HEK293 (cell line): ENCODE measurements around the gene NCCRP1.

Experiments
- CTCF ChIA-PET: fragments of 350-600 bp; formaldehyde crosslinking; extraction: SDS; loops from one replicate; lab custom pipeline; 2021; ENCODE audit warnings: antibody characterized with exemption; lab: Yijun Ruan, JAX
- POLR2A ChIA-PET: fragments of 300-600 bp; formaldehyde crosslinking; extraction: SDS; loops from one replicate; lab custom pipeline; 2020; ENCODE audit warnings: antibody characterized with exemption, inconsistent platforms; lab: Yijun Ruan, JAX
- H3K27ac ChIP-seq: fragments of 200-500 bp; sonication (Bioruptor generic); 2 replicates; pipeline ENCODE4 v1.5.1; 2014; ENCODE audit warnings: low read depth, low read length, control low read depth, inconsistent platforms; ENCODE audit errors: extremely low read depth
- H3K36me3 ChIP-seq, 2 experiments: fragments of 200-500 bp in 1 of 2; sonication (Bioruptor generic) in 1 of 2; 1 replicate in 1 of 2; 2 replicates in 1 of 2; pipeline ENCODE4 v1.5.1; 2014 to 2017; ENCODE audit warnings: inconsistent platforms in 2 of 2, low read length in 2 of 2; ENCODE audit not compliant: control insufficient read depth in 2 of 2, insufficient read depth in 1 of 2
- H3K4me1 ChIP-seq: fragments of 200-500 bp; sonication (Bioruptor generic); 2 replicates; pipeline ENCODE4 v1.5.1; 2014; ENCODE audit warnings: mild to moderate bottlenecking, low read length, inconsistent platforms; ENCODE audit not compliant: control insufficient read depth, insufficient read depth
- H3K4me3 ChIP-seq: 2 replicates; pipeline ENCODE4 v1.5.1; 2011; ENCODE audit warnings: low read depth, mild to moderate bottlenecking, control low read depth, low read length, moderate library complexity
- H3K9me3 ChIP-seq: fragments of 200-500 bp; sonication (Bioruptor generic); 2 replicates; pipeline ENCODE4 v1.5.1; 2014; ENCODE audit warnings: low read depth, low read length, inconsistent platforms; ENCODE audit not compliant: control insufficient read depth, insufficient read depth
- EGR2 ChIP-seq: fragments of 450-650 bp; formaldehyde crosslinking; IDR thresholded peaks from 2 replicates; pipeline ENCODE4 v1.5.1; 2016; ENCODE audit warnings: low read depth, missing biosample characterization, missing genetic modification characterization
- GLIS2 ChIP-seq: fragments of 450-650 bp; formaldehyde crosslinking; IDR thresholded peaks from 2 replicates; pipeline ENCODE4 v1.5.1; 2016; ENCODE audit warnings: missing biosample characterization, missing genetic modification characterization
- KLF1 ChIP-seq: fragments of 450-650 bp; formaldehyde crosslinking; IDR thresholded peaks from 2 replicates; pipeline ENCODE4 v1.5.1; 2016; ENCODE audit warnings: missing biosample characterization, missing genetic modification characterization
- KLF16 ChIP-seq: fragments of 450-650 bp; formaldehyde crosslinking; IDR thresholded peaks from 2 replicates; pipeline ENCODE4 v1.5.1; 2017; ENCODE audit warnings: missing biosample characterization, missing genetic modification characterization
- PRDM1 ChIP-seq: fragments of 450-650 bp; formaldehyde crosslinking; IDR thresholded peaks from 2 replicates; pipeline ENCODE4; 2016; ENCODE audit warnings: missing biosample characterization, missing genetic modification characterization
- SCRT1 ChIP-seq: fragments of 450-650 bp; formaldehyde crosslinking; IDR thresholded peaks from 2 replicates; pipeline ENCODE4 v1.5.1; 2016; ENCODE audit warnings: missing biosample characterization, missing genetic modification characterization, borderline replicate concordance
- SP3 ChIP-seq: fragments of 450-650 bp; formaldehyde crosslinking; IDR thresholded peaks from 2 replicates; pipeline ENCODE4 v1.5.1; 2016; ENCODE audit warnings: missing biosample characterization, missing genetic modification characterization
- TCF7L2 ChIP-seq: IDR thresholded peaks from 2 replicates; pipeline ENCODE4 v1.6.1; 2011; ENCODE audit warnings: low read depth, mild to moderate bottlenecking, inconsistent platforms, low read length, moderate library complexity, borderline replicate concordance
- ZBTB17 ChIP-seq: fragments of 450-650 bp; formaldehyde crosslinking; IDR thresholded peaks from 2 replicates; pipeline ENCODE4 v1.5.1; 2016; ENCODE audit warnings: missing biosample characterization, missing genetic modification characterization
- ZFHX2 ChIP-seq: fragments of 450-650 bp; formaldehyde crosslinking; conservative IDR thresholded peaks from 2 replicates; pipeline ENCODE4 v1.5.1; 2016; ENCODE audit warnings: missing biosample characterization, missing genetic modification characterization
- ZFP69B ChIP-seq: fragments of 450-650 bp; formaldehyde crosslinking; IDR thresholded peaks from 2 replicates; pipeline ENCODE4 v1.5.1; 2016; ENCODE audit warnings: missing biosample characterization, missing genetic modification characterization
- ZIC2 ChIP-seq: fragments of 450-650 bp; formaldehyde crosslinking; IDR thresholded peaks from 2 replicates; pipeline ENCODE4 v1.5.1; 2016; ENCODE audit warnings: missing biosample characterization, missing genetic modification characterization
- ZNF223 ChIP-seq: fragments of 450-650 bp; formaldehyde crosslinking; IDR thresholded peaks from 2 replicates; pipeline ENCODE4 v1.5.1; 2016; ENCODE audit warnings: missing biosample characterization, missing genetic modification characterization
- ZNF266 ChIP-seq: fragments of 450-650 bp; formaldehyde crosslinking; IDR thresholded peaks from 2 replicates; pipeline ENCODE4 v1.5.1; 2016; ENCODE audit warnings: missing biosample characterization, missing genetic modification characterization, low read depth
- ZNF280C ChIP-seq: fragments of 450-650 bp; formaldehyde crosslinking; IDR thresholded peaks from 2 replicates; pipeline ENCODE4 v1.5.1; 2016; ENCODE audit warnings: missing biosample characterization, missing genetic modification characterization
- ZNF549 ChIP-seq: fragments of 450-650 bp; IDR thresholded peaks from 2 replicates; pipeline ENCODE4 v1.5.1; 2018; ENCODE audit warnings: missing biosample characterization, missing genetic modification characterization, mild to moderate bottlenecking, inconsistent platforms, moderate library complexity
- ZNF600 ChIP-seq: fragments of 450-650 bp; formaldehyde crosslinking; IDR thresholded peaks from 2 replicates; pipeline ENCODE4 v1.5.1; 2016; ENCODE audit warnings: missing biosample characterization, missing genetic modification characterization
- ZNF623 ChIP-seq: fragments of 450-650 bp; formaldehyde crosslinking; IDR thresholded peaks from 2 replicates; pipeline ENCODE4 v1.5.1; 2016; ENCODE audit warnings: missing biosample characterization, missing genetic modification characterization
- ZNF660 ChIP-seq: fragments of 450-650 bp; IDR thresholded peaks from 2 replicates; pipeline ENCODE4 v1.5.1; 2018; ENCODE audit warnings: missing biosample characterization, mild to moderate bottlenecking, missing genetic modification characterization
- ZNF776 ChIP-seq: fragments of 450-650 bp; formaldehyde crosslinking; IDR thresholded peaks from 2 replicates; pipeline ENCODE4 v1.5.0; 2017; ENCODE audit warnings: missing biosample characterization, missing genetic modification characterization, borderline replicate concordance
- ZNF777 ChIP-seq: fragments of 450-650 bp; formaldehyde crosslinking; IDR thresholded peaks from 2 replicates; pipeline ENCODE4 v1.5.1; 2017; ENCODE audit warnings: missing biosample characterization, missing genetic modification characterization, borderline replicate concordance
- TF ChIP-seq, protein P1 (sequence below): fragments of 450-650 bp; formaldehyde crosslinking; IDR thresholded peaks from 2 replicates; pipeline ENCODE4 v1.5.1; 2016; ENCODE audit warnings: missing biosample characterization, missing genetic modification characterization
- TF ChIP-seq, protein P2 (sequence below): fragments of 450-650 bp; formaldehyde crosslinking; IDR thresholded peaks from 2 replicates; pipeline ENCODE4 v1.5.1; 2017; ENCODE audit warnings: missing biosample characterization, mild to moderate bottlenecking, missing genetic modification characterization, moderate library complexity
- TF ChIP-seq, protein P3 (sequence below): fragments of 450-650 bp; formaldehyde crosslinking; IDR thresholded peaks from 2 replicates; pipeline ENCODE4 v1.5.1; 2016; ENCODE audit warnings: missing biosample characterization, missing genetic modification characterization, borderline replicate concordance

Gene NCCRP1

DNA sequence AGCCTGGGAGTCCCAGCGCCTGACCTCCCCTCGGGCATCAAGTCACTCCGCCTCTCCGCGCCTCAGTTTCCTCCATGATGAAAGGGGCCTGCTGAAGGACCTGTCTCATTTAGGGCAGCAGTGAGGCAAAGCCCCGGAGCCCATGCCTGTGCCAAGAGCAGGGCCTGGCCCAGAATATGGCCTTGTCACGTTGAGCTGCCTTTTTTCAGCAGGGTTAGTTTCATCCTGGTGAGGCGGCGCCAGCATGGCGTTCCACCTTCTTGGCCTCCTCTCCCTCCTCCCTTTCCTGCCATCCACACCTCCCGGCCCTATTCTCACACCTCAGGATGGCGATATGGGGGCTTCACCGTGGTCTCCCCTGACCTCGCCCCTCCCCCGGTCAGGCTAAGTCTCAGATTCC is 41.0 kb upstream of the NCCRP1 start (continued):
- no peak for TF ChIP-seq PRDM1 (tag by site-specific recombination)
- TF ChIP-seq ZFP69B (tag by site-specific recombination), result no peak
- no peak for TF ChIP-seq ZNF777 (tag by site-specific recombination)
- TF ChIP-seq ZNF660 (tag by site-specific recombination), result no peak
- TF ChIP-seq TCF7L2, result no peak
- TF ChIP-seq ZNF623 (tag by site-specific recombination), result no peak
- TF ChIP-seq ZNF549, result no peak
- TF ChIP-seq KLF16 (tag by site-specific recombination), result no peak

DNA sequence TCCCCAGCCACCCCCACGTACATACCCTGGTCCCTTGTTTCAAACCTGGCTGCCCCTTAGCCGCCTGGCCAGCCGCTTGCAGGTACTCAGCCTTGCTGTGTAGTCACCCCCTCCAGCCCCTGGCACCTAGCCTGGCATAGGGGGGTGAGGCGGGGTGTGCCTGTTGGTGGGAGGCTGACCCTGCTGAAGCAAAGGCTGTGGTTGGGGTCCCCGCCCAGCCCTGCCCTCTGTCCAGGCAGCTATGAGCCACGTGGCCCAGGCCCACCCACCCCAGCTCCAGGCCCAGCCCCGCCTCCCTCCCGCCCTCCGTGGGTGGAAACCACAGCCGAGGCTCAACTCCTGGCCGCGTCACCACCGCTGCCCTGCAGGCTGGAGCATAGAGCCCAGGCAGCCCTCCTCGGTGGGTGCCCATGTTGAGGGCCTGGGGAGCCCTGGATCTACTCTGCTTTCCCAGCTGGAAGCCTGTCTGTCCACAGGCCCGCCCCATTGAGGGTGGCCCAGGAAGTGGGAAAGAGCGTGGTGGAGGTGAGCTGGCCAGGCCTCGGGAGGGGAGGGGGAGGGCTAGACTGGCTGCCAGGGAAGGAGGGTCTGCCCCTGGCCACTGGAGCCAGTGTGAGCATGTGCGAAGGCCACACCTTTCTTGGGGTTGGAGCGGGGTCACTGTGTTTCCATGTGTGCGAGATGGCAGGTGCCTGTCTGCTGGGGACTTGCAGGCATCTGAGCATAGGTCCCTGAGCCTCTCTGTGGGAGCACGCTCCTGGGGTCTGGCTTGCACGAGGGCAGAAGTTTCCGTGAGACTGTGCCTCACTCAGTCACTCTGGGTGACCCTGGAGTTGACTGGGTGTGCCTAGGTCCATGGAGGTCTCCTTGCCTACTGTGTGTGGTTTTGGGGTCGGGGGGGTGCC is 40.2 kb upstream of the NCCRP1 start:
- Histone ChIP-seq H3K36me3 (peaks cover 3 to 6% of the 10 kb centered on the region in 2 experiments; a peak in 2 of 3 replicates), H3K4me3 (no peak overlapping the region), H3K9me3 (no peaks in the 10 kb centered on the region), H3K4me1 (peaks cover 23% of the 10 kb centered on the region), H3K27ac (no peak overlapping the region; the same call in 1 of the 2 replicates)
- CTCF ChIA-PET, result interaction anchor here (1.1 to 1.2 kb wide), 2 partner anchors 34 to 376 kb away, joined by 3 to 4 read pairs; partner anchors contain the start of gene EID2B
- POLR2A ChIA-PET, result interaction anchor here (1.0 to 1.2 kb wide), 2 partner anchors 27 to 34 kb away, joined by 3 to 4 read pairs; no protein-coding TSS in a partner anchor
- TF ChIP-seq ZNF223 (tag by site-specific recombination), result 0 out of 2 replicates have a peak, but pooled peaks have one; percentile 42
- TF ChIP-seq, protein P1, sequence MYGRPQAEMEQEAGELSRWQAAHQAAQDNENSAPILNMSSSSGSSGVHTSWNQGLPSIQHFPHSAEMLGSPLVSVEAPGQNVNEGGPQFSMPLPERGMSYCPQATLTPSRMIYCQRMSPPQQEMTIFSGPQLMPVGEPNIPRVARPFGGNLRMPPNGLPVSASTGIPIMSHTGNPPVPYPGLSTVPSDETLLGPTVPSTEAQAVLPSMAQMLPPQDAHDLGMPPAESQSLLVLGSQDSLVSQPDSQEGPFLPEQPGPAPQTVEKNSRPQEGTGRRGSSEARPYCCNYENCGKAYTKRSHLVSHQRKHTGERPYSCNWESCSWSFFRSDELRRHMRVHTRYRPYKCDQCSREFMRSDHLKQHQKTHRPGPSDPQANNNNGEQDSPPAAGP (tag by site-specific recombination), result peak; percentile 83
- peak; percentile 58; the same call in 1 of the 2 replicates for TF ChIP-seq EGR2 (tag by site-specific recombination)
- TF ChIP-seq ZNF600 (tag by site-specific recombination), result peak; percentile 17; the same call in 1 of the 2 replicates
- TF ChIP-seq ZNF776 (tag by site-specific recombination), result no peak
- TF ChIP-seq ZIC2, result peak; percentile 94
- no peak; the same call in 1 of the 2 replicates for TF ChIP-seq ZNF280C (tag by site-specific recombination)
- TF ChIP-seq, protein P2, sequence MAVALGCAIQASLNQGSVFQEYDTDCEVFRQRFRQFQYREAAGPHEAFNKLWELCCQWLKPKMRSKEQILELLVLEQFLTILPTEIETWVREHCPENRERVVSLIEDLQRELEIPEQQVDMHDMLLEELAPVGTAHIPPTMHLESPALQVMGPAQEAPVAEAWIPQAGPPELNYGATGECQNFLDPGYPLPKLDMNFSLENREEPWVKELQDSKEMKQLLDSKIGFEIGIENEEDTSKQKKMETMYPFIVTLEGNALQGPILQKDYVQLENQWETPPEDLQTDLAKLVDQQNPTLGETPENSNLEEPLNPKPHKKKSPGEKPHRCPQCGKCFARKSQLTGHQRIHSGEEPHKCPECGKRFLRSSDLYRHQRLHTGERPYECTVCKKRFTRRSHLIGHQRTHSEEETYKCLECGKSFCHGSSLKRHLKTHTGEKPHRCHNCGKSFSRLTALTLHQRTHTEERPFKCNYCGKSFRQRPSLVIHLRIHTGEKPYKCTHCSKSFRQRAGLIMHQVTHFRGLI (tag by site-specific recombination), result no peak
- TF ChIP-seq, protein P3, sequence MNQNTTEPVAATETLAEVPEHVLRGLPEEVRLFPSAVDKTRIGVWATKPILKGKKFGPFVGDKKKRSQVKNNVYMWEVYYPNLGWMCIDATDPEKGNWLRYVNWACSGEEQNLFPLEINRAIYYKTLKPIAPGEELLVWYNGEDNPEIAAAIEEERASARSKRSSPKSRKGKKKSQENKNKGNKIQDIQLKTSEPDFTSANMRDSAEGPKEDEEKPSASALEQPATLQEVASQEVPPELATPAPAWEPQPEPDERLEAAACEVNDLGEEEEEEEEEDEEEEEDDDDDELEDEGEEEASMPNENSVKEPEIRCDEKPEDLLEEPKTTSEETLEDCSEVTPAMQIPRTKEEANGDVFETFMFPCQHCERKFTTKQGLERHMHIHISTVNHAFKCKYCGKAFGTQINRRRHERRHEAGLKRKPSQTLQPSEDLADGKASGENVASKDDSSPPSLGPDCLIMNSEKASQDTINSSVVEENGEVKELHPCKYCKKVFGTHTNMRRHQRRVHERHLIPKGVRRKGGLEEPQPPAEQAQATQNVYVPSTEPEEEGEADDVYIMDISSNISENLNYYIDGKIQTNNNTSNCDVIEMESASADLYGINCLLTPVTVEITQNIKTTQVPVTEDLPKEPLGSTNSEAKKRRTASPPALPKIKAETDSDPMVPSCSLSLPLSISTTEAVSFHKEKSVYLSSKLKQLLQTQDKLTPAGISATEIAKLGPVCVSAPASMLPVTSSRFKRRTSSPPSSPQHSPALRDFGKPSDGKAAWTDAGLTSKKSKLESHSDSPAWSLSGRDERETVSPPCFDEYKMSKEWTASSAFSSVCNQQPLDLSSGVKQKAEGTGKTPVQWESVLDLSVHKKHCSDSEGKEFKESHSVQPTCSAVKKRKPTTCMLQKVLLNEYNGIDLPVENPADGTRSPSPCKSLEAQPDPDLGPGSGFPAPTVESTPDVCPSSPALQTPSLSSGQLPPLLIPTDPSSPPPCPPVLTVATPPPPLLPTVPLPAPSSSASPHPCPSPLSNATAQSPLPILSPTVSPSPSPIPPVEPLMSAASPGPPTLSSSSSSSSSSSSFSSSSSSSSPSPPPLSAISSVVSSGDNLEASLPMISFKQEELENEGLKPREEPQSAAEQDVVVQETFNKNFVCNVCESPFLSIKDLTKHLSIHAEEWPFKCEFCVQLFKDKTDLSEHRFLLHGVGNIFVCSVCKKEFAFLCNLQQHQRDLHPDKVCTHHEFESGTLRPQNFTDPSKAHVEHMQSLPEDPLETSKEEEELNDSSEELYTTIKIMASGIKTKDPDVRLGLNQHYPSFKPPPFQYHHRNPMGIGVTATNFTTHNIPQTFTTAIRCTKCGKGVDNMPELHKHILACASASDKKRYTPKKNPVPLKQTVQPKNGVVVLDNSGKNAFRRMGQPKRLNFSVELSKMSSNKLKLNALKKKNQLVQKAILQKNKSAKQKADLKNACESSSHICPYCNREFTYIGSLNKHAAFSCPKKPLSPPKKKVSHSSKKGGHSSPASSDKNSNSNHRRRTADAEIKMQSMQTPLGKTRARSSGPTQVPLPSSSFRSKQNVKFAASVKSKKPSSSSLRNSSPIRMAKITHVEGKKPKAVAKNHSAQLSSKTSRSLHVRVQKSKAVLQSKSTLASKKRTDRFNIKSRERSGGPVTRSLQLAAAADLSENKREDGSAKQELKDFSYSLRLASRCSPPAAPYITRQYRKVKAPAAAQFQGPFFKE (tag by site-specific recombination), result 0 out of 2 replicates have a peak, but pooled peaks have one; percentile 59
- peak; percentile 76 for TF ChIP-seq ZFHX2 (tag by site-specific recombination)
- TF ChIP-seq KLF1, result peak; percentile 84
- no peak for TF ChIP-seq SCRT1 (tag by site-specific recombination)
- TF ChIP-seq GLIS2 (tag by site-specific recombination), result peak; percentile 63
- peak; percentile 84; the same call in 1 of the 2 replicates for TF ChIP-seq SP3 (tag by site-specific recombination)
- 0 out of 2 replicates have a peak, but pooled peaks have one; percentile 13 for TF ChIP-seq ZBTB17 (tag by site-specific recombination)
- TF ChIP-seq ZNF266 (tag by site-specific recombination), result 0 out of 2 replicates have a peak, but pooled peaks have one; percentile 12
